ENCODE results near the gene TP63.

Gene TP63

DNA sequence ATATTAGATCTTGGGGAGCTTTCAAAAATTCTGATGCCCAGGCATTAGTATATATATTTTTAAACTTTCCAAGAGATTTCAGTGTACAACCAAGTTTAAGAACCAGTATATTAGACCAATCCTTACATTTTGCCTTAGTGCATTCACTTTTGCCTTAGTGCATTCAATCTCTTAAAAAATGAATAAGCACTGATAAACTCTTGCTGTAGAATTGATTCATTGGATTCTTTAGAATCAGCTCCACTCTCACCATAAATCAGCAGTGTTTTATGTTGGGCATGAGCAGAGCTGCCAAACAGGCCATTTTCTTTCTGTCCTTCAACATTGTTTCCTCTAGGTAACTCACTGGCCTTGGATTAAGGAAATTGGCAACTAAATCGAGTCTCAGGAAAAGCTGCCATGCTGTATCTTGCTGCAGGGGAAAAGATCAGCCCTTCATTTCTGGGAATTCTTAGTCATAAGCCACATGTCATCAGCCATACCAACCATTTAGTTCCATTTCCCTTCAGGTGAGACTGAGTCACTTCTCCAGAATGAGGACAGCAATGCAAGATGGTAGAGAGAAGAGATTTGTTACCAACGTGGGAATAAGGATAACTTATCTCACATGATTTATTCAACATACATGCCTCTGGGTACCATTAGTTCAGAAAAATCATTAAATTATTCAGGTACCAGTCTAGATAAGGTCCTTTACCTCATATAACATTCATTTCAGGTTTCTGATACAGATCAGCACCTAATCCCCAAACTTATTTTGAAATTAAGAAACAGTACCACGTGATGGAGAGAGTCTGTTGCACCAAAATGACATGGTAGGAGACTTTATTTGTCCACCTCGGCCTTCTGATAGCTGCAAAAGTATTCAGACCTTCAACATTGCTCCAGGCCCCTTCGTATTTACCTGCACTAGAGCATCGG, 297.0 kb downstream of the TP63 start:
- no peak for DNase-seq (ENCODE audit: low read depth)
- no peak overlapping the region for H3K4me3 ChIP-seq (ENCODE audit: low read depth, low read length)
- TF ChIP-seq POLR2A (IDR thresholded peaks at IDR 0.05; ENCODE audit: extremely low read depth, insufficient read length) (no peak), MYC (IDR thresholded peaks at IDR 0.05; ENCODE audit: low read depth, low read length) (no peak)
- TF ChIP-seq, protein P1, sequence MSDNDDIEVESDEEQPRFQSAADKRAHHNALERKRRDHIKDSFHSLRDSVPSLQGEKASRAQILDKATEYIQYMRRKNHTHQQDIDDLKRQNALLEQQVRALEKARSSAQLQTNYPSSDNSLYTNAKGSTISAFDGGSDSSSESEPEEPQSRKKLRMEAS (IDR thresholded peaks at IDR 0.05; ENCODE audit: low read depth, low read length) = no peak
- TF ChIP-seq, protein P2, sequence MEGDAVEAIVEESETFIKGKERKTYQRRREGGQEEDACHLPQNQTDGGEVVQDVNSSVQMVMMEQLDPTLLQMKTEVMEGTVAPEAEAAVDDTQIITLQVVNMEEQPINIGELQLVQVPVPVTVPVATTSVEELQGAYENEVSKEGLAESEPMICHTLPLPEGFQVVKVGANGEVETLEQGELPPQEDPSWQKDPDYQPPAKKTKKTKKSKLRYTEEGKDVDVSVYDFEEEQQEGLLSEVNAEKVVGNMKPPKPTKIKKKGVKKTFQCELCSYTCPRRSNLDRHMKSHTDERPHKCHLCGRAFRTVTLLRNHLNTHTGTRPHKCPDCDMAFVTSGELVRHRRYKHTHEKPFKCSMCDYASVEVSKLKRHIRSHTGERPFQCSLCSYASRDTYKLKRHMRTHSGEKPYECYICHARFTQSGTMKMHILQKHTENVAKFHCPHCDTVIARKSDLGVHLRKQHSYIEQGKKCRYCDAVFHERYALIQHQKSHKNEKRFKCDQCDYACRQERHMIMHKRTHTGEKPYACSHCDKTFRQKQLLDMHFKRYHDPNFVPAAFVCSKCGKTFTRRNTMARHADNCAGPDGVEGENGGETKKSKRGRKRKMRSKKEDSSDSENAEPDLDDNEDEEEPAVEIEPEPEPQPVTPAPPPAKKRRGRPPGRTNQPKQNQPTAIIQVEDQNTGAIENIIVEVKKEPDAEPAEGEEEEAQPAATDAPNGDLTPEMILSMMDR (IDR thresholded peaks at IDR 0.05; ENCODE audit: low read depth, low read length) = no peak

DNA sequence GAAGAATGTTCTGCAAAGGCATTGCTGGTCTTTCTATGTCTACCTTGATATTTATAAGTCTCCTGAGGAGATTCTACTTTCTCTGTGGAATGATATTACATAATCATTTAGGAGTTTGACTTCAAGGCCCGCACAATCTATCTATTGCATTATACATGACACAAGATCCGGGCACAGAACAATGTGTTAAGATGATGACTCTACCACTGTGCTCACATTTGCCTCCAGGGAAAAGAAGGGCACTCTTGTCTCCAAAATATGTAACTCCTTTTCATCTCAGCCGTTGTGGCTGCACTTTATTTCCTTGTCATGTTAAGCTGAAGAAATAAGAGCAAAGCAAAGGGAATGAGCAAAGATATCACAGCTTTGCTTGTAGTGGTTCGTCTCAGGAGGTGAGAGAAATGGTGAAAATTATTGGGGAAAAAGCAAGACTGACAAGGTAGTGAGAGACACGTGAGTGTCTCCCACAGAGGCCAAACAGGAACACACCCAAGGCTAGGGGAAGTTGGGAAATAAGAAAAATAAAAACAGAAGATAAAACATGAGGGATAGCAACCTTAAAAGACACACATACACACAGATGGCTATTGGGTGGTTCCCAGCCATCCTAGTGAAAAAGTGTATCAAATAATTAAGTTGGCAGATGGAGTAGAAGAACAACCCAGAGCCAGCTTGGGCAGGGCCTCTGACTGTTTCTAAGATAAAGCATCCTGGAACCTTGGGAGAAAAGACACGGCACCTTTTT, 305.2 kb downstream of the TP63 start:
- TF ChIP-seq, protein P1 (IDR thresholded peaks at IDR 0.05; ENCODE audit: low read depth, low read length) = no peak
- TF ChIP-seq MYC (IDR thresholded peaks at IDR 0.05; ENCODE audit: low read depth, low read length) (no peak), POLR2A (IDR thresholded peaks at IDR 0.05; ENCODE audit: extremely low read depth, insufficient read length) (no peak)
- TF ChIP-seq, protein P2 (IDR thresholded peaks at IDR 0.05; ENCODE audit: low read depth, low read length) = no peak
- DNase-seq (ENCODE audit: low read depth) = no peak
- H3K4me3 ChIP-seq (ENCODE audit: low read depth, low read length) = no peak overlapping the region

DNA sequence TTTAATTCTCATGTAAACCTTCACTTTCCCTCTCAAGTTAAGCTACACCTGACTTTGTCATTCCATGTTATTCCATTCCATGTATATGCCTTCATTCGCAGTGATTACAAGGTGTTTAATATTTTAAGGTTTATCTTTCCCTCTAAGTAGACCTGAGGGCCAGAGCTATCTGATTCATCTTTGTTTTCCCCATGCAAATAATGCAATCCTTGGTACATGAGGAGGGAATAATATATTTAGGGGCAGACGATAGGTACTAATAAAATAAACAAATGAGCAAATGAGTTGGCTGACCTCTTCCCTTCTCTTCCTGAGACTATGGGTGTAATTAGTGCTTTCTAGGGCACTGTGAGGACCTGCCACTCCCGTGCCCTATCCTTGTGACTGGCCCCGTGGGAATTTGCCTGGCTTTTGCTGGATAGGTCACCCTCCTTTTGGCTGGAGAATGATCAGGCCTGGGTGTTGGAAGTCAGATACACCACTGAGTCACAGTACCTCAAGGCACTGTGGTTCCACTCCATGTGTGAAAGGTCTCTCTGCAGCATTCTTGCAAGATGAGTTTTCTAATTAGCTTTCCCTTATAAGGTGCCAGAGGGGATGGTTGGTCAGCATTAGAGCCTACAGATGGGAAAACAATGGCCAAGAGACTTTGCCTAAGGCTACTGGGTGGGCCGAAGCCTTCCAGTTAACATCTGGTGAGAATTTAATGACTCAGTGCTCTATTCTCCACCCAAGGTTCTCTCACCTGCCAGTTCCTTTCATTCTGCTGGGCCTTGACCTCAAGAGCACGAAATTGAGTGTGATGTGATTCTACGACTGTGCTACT, 306.3 kb downstream of the TP63 start:
- TF ChIP-seq POLR2A (IDR thresholded peaks at IDR 0.05; ENCODE audit: extremely low read depth, insufficient read length) (no peak), MYC (IDR thresholded peaks at IDR 0.05; ENCODE audit: low read depth, low read length) (no peak)
- TF ChIP-seq, protein P1 (IDR thresholded peaks at IDR 0.05; ENCODE audit: low read depth, low read length) = no peak
- TF ChIP-seq, protein P2 (IDR thresholded peaks at IDR 0.05; ENCODE audit: low read depth, low read length) = no peak
- DNase-seq (ENCODE audit: low read depth) = no peak
- no peak overlapping the region for H3K4me3 ChIP-seq (ENCODE audit: low read depth, low read length)

DNA sequence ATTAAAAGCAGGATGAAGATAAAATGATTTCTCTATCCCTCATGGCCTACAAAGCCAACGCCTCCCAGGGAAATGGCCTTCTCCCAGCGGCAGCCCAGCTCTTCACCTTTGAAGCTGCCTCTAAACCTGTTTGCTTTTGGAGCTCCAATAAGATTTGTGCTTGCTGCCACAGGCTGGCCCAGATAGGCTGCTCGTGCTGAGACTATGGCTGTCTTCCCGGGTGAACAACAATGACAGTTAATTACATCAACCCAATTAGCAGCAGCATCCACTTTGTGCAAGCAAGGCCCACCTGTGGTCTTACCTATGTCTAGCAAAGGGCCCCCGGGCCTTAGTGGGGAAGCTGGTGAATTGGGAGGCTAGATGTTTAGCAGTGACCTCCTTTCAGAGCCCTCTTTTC, 309.9 kb downstream of the TP63 start:
- DNase-seq (ENCODE audit: low read depth) = no peak
- H3K4me3 ChIP-seq (ENCODE audit: low read depth, low read length) = no peak overlapping the region
- TF ChIP-seq MYC (IDR thresholded peaks at IDR 0.05; ENCODE audit: low read depth, low read length) = no peak
- TF ChIP-seq, protein P2 (IDR thresholded peaks at IDR 0.05; ENCODE audit: low read depth, low read length) = no peak

DNA sequence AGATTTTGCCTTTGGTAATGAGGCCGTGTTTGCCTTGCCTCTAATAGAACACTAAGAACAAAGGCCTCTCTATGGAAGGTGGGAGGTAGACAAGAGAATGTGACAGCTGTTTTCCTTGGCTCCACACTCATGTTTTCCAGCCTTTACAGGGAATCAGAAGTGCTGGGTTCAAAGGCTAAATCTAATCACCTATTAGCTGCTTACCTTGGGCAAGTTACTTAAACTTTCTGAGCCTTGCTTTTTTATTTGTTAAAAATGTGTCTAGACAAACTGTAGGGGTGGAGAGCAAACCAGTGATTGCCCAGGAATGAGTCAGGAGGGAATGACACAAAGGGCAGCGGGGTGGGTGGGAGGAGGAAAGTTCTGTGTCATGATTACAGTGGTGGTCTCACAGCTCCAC, 310.5 kb downstream of the TP63 start:
- TF ChIP-seq, protein P2 (IDR thresholded peaks at IDR 0.05; ENCODE audit: low read depth, low read length) = no peak
- TF ChIP-seq, protein P1 (IDR thresholded peaks at IDR 0.05; ENCODE audit: low read depth, low read length) = no peak
- TF ChIP-seq POLR2A (IDR thresholded peaks at IDR 0.05; ENCODE audit: extremely low read depth, insufficient read length) (no peak), MYC (IDR thresholded peaks at IDR 0.05; ENCODE audit: low read depth, low read length) (no peak)
- DNase-seq (ENCODE audit: low read depth) = no peak
- no peak overlapping the region for H3K4me3 ChIP-seq (ENCODE audit: low read depth, low read length)
